Cardiac muscle cell (in vitro differentiated cells and primary cell): ENCODE data around the gene GRID1. TPM values are rescaled to one million over a fixed set of nuclear protein-coding genes. Genes with fewer than 3 reads are reported as not detected.
"Not testable (repeated sequence)": the region's sequence is repeated elsewhere in the genome, so short reads cannot be mapped to it uniquely, and the experiment has no call there.

Source experiments
- DNase-seq, 2 donors: peaks; one replicate each; pipeline versions ENCODE4 v3.0.0 to v3.0.0-alpha.2; 2010 to 2017; ENCODE audit warnings: low read depth in 1 of 2, low spot score in 1 of 2
- H3K27ac ChIP-seq: fragments of 200-600 bp; sonication (generic); 2 replicates; pipeline ENCODE4 v1.5.1; 2016
- H3K27me3 ChIP-seq: fragments of 200-600 bp; sonication (generic); 2 replicates; pipeline ENCODE4 v1.6.0; 2016; ENCODE audit warnings: control low read depth
- H3K36me3 ChIP-seq: fragments of 200-600 bp; sonication (generic); 2 replicates; pipeline ENCODE4 v1.5.1; 2016; ENCODE audit warnings: control low read depth
- H3K4me1 ChIP-seq: fragments of 200-600 bp; sonication (generic); 2 replicates; pipeline ENCODE4 v1.8.1; 2017; ENCODE audit warnings: low read depth, mild to moderate bottlenecking, mixed run types
- H3K4me3 ChIP-seq: fragments of 200-600 bp; sonication (generic); 2 replicates; pipeline ENCODE4 v1.5.1; 2016; ENCODE audit warnings: mild to moderate bottlenecking
- H3K9me3 ChIP-seq: fragments of 200-600 bp; sonication (generic); 2 replicates; pipeline ENCODE4 v1.5.1; 2017; ENCODE audit warnings: low read depth, mild to moderate bottlenecking, control low read depth
- CTCF ChIP-seq: IDR thresholded peaks from 2 replicates; pipeline ENCODE4 v1.5.1; 2012; ENCODE audit warnings: low read depth, mild to moderate bottlenecking, low read length
- polyA plus RNA-seq: library from polyadenylated mRNA; unstranded; fragments of >200 nt; fragmentation: Nextera tagmentation; extraction: Ambion mirVana; gene quantifications from 2 replicates; pipeline ENCODE4 v1.2.1, GENCODE V29; 2016
- total RNA-seq: library from RNA; depleted of rRNA; stranded (reverse); fragments of >200 nt; gene quantifications from 2 replicates; pipeline ENCODE4 v1.2.3, GENCODE V29; 2016

The GRID1 gene
- total and polyA plus RNA-seq, 2 experiments from 2014 or later, result 1.5 to 1.6 TPM

- H3K27ac ChIP-seq, result no peak overlapping the region
Measured at GRCh38 chr10:86077871-86078638, 288.5 kb downstream of the GRID1 start.

GRCh38 chr10:86077271-86077670 is 289.3 kb downstream of the GRID1 start:
- DNase-seq, result no peak
- no peaks in the 10 kb centered on the region for H3K36me3 ChIP-seq
- H3K9me3 ChIP-seq, result no peaks in the 10 kb centered on the region
- H3K4me1 ChIP-seq, result peaks cover 6% of the 10 kb centered on the region
- no peak for TF ChIP-seq CTCF
- no peak overlapping the region for H3K27ac ChIP-seq
- H3K4me3 ChIP-seq, result no peak overlapping the region
- no peaks in the 10 kb centered on the region for H3K27me3 ChIP-seq

More at GRCh38 chr10:86077871-86078638, 288.5 kb downstream of the GRID1 start:
- no peak for DNase-seq
- no peak for TF ChIP-seq CTCF
- Histone ChIP-seq H3K4me3 (no peak overlapping the region), H3K4me1 (peaks cover 6% of the 10 kb centered on the region), H3K9me3 (no peaks in the 10 kb centered on the region), H3K36me3 (no peaks in the 10 kb centered on the region), H3K27me3 (no peaks in the 10 kb centered on the region)

GRCh38 chr10:86076497-86076896 is 290.1 kb downstream of the GRID1 start:
- not testable (repeated sequence) for DNase-seq, H3K9me3 ChIP-seq, H3K27me3 ChIP-seq, H3K36me3 ChIP-seq, H3K27ac ChIP-seq, H3K4me1 ChIP-seq, H3K4me3 ChIP-seq

- H3K9me3 ChIP-seq, result no peaks in the 10 kb centered on the region
- TF ChIP-seq CTCF, result no peak
- no peak overlapping the region for H3K27ac ChIP-seq
- no peak for DNase-seq
- peaks cover 5% of the 10 kb centered on the region for H3K27me3 ChIP-seq
- peaks cover 6% of the 10 kb centered on the region for H3K4me1 ChIP-seq
- H3K4me3 ChIP-seq, result no peak overlapping the region
- H3K36me3 ChIP-seq, result no peaks in the 10 kb centered on the region
Measured at GRCh38 chr10:86075512-86075911, 291.1 kb downstream of the GRID1 start.

- H3K4me1 ChIP-seq, result peaks cover 5% of the 10 kb centered on the region
- H3K27me3 ChIP-seq, result peaks cover 5% of the 10 kb centered on the region
- no peaks in the 10 kb centered on the region for H3K36me3 ChIP-seq
- no peak for TF ChIP-seq CTCF
- H3K9me3 ChIP-seq, result no peaks in the 10 kb centered on the region
- H3K4me3 ChIP-seq, result no peak overlapping the region
- no peak overlapping the region for H3K27ac ChIP-seq
- no peak for DNase-seq
Measured at GRCh38 chr10:86074294-86074693, 292.3 kb downstream of the GRID1 start.

- peaks cover 5% of the 10 kb centered on the region for H3K27me3 ChIP-seq
- no peaks in the 10 kb centered on the region for H3K4me1 ChIP-seq
- no peak overlapping the region for H3K27ac ChIP-seq
- H3K4me3 ChIP-seq, result no peak overlapping the region
- no peak for DNase-seq
- H3K9me3 ChIP-seq, result no peaks in the 10 kb centered on the region
- H3K36me3 ChIP-seq, result no peaks in the 10 kb centered on the region
- no peak for TF ChIP-seq CTCF
Measured at GRCh38 chr10:86073199-86073977, 293.2 kb downstream of the GRID1 start.
